HG02943 (cell line): ENCODE measurements around the gene CYB561D1.

ENCODE experiments used
- ATAC-seq: cut with Tn5 transposase; IDR thresholded peaks from one replicate; pipeline ENCODE4 v1.9.1; 2021; ENCODE audit warnings: mild to moderate bottlenecking, low read depth, moderate library complexity; ENCODE audit not compliant: unreplicated experiment

CYB561D1 gene

DNA sequence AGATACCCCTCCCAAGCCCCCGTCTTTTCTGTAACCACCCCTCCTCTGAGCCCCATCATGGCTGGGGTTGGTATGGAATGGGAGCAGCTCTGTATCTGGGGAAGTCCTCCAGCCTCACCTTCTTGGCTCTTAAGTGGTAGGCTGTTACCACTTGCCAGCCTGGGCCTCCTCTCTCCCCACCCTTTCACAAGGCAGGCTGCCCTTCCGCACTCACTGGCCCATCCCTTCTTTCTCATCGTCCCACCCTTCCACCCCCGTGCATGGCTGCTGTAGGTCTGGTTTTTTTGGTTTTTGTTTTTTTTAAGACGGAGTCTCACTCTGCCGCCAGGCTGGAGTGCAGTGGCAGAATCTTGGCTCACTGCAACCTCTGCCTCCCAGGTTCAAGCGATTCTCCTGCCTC, 5.2 kb downstream of the CYB561D1 start:
- no peak for ATAC-seq

DNA sequence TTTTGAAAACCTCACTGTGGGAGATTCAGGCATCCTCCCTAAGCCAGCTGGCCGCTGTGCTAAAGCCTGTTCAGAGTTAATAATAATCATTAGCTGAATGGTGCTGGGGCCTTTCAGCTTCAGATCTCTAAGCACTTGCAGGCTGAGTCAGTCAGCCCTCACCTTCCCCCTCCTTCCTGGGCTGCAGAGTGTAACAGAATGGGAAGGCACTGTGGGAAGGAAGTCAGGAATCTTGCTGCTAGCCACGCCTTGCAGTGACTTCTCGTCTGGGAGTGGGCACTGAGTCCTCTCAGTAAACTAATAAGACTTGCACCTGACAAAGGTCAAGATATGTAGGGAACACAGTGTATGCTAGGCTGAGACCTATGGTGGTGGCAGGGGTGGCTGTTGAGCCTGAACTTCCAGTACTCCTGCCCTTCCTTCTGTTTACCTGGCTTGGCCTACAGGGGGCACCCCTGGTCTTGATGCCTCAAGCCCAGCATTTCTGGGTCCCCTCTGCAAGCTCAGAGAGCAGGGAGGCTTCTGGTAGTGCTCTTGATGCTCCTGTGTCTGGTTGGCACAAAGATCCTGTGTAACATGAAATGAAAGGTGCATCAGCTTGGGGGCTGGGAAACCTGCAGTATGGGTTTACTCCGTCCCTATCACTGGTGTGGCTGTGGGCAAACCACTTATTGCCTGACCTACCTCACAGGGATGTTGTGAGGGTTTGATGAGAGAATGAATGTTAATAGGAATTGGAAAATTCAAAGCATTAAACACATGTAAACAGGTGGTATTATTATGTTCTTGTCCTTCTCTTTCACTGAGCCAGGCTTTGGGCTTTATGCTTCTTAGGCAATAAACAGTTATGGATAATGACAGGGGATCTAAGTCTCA, 6.0 kb downstream of the CYB561D1 start:
- no peak for ATAC-seq

DNA sequence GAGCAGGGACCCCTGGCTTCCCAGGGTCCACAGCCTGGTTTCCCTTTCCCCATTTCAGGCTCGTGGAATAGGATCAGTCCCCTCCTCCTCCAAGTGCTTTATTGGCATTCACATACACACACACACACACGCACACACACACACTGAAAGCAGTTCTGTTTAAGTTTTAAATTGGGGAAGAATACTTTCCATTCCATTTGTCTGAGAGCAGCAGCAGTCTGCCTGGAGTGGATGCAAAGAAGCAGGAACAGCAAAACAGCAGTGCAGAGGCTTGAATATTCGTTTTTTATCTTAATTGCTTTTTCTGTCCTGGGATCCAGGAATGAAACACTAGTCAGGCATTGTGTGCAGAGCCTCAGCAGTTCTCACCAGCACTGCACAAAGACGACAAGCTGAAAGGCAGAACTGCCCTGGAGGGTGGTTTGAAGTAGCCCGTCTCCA, 7.1 kb downstream of the CYB561D1 start:
- no peak for ATAC-seq

DNA sequence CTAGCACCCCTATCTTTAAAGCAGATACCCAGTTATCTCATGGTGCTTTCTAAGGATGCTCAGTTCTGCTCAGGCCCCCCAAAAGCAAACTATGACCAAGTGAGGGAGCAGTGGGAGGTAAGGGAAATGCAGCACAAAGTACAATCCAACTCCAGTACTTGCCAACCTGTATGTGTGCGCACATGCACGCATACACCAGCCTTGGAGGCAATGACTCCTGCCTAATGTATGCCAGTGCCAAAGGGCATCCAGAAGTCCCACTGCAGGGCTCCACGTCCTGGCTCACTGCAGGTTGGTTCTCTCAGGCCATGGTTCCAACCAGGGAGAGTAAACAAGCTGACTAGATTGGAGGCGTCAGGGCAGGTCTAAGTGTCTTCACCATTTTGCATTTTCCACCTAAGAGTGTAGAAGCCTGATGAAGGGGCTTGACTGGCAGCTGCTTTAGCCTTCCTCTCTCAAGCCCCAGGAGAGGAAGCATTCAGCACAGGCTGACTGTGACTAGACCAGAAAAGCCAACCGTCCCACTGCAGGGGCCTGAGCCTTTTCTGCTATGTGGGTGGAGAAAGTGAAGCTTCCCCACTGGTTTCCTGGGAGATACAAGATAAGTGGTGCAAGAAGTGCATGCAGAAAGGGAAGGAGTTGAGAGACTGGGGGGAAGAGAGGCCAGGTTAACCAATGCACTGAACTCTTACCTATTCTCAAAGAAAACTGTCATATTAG, 7.9 kb downstream of the CYB561D1 start:
- no peak for ATAC-seq

DNA sequence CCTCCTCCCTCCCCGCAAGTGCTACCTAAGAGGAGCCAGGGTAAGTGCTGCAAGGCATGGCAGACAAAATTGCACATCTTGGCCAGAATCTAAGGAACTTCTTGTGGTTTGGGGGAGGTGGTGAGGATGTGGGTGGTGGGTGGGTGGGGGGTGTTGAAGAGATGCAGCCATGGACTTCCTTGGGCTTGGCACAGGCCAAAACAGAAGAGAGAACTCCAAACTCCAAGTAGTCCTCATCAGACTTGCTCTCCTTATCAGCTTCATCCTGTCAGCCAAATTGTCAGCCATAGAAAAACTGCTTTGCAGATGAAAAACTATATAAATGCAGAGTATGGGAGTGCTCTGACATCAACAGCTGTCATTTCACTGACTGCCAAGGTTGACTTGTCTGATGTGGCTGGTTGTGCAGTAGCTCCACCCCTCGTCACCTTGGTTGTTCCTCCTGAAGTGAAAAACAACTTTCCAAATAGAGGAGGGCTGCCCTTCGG, 8.5 kb downstream of the CYB561D1 start:
- ATAC-seq = no peak

DNA sequence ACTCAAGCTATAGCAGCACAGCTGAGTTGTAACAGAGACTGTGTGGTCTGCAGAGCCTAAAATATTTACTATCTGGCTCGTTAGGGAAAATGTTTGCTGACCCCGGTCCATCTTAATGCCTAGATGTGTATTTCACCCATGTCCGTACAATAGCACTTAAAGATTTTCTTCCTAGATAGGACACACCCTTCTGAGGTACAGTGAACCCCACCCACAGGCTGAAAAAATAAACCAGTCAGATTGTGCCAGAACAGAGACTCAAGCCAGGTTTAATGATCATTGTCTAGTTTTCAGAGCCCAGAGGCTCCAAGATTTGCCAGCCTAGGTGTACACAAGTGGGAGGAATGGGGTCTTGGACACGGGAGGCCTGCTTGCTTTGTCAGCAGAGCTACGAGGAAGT, 10.0 kb downstream of the CYB561D1 start:
- no peak for ATAC-seq

DNA sequence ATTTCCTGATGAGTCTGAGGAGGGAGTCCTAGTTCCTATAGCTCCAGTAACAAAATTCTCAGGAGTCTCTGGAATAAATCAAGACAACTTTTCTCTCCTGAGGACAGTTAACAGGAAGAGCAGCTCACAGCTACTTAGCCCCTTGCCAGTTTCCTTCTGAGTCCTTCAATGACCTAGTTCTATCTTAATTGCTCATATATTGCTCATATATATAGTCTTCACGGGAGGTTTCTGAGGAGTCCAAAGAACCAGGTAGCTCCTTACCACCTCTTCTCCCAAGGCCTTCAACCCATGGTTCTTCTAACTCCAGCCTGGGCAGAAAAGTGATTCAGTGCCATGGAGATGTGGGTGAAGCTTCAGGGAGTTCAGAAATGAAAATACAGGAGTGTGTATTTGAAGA, 11.1 kb downstream of the CYB561D1 start:
- ATAC-seq = no peak

DNA sequence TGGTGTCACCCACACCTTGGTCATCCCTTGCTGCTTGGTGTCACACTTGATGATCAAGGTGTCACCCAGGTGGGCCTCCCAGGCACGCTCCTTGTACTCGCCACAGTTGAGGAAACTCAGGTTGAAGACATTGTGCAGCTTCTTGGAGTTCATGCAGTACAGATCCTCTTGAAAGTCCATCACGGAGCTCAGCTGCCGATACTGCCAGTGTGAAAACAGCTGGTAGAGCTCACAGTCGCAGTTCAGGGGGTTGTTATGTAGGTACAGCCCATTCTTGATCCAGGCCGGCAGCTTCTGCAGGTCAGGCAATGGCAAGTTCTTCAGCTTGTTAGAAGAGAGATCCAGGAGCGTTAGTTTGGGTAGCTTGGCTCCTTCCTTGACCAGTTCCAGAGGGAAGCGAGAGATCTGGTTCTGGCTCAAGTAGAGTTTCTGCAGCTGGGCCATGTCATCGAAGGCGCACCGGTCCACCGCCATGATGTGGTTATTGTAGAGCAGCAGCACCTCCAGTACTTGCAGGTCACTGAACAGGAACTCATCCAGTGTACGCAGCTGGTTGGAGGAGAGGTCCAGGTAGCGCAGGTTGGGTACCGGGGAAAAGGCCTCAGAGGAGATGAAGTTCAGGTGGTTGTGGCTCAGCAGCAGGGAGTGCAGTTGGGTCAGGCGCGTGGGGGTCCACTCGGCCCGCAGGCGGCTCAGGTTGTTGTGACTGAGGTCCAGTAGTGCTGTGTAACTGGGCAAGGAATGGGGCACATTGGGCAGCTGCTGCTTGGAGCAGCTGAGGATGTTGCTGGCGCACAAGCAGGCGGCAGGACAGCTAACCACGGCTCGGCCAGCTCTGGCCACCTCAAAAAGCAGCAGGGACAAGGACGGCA, 14.3 kb downstream of the CYB561D1 start:
- no peak for ATAC-seq

DNA sequence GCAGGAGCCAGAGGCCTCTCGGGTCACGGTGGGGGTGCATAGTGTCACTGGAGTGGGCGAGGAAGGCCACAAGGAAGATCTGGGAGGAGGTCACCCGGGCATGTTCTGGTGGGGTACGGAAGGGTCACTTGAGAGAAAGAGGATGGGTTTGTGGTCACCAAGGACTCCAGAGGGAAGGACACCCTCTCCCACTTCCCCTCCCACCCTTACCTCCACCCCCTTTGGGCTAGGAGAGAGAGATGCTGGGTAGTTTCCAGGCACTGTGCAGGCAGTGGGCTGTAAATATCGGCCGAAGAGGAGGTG, 14.9 kb downstream of the CYB561D1 start:
- ATAC-seq = no peak

DNA sequence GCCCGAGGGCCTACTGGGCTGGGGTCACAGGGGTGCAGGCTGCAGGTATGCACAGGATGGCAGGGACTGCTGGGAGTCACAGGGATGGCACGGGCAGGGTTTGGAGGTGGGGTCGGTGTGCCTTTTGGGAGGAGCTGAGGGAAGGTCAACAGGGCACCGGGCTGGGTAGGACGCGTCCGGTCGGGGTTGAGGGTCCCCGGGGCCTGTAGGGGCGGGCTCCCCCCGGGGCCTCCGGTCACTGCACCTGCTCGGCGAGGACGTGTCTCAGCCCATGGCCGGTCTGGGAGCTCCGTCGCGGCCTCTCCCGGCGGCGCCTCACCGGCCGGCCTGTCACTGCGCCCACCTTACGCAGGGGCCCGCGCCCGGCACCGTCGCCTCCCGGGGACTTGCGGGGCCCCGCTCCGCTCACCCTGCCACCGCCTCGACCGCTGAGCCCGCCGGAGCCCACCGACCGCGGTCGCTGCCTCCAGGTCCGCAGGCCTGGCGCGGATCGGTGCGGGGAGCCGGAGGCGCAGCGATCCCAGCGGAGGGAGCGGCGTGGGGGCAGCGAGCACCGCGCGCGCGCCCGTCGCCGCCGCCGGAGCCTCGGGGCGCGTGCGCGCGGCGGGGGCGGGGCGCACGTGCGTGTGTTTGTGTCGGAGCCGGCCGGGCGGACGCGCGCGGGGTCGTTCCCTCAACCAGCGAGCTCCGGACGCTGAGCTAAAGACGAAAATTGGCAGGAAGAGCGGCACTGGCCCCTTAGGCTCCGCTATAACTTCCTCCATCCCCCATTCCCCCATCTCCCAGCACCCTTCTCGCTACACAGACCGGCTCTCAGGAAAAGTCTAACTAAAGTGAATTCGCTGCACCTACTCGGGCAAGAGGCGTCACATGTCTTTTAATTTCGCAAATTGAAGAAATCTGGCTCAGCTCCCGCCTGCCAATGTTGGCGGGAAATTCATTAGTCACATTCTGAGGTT, 15.6 kb downstream of the CYB561D1 start, which contains the start of gene AMIGO1:
Gene AMIGO1 (minus strand): TSS at position 552 of the 959 bp plus-strand sequence. CDS start 815 bp downstream, outside the sequence.
- ATAC-seq = no peak

DNA sequence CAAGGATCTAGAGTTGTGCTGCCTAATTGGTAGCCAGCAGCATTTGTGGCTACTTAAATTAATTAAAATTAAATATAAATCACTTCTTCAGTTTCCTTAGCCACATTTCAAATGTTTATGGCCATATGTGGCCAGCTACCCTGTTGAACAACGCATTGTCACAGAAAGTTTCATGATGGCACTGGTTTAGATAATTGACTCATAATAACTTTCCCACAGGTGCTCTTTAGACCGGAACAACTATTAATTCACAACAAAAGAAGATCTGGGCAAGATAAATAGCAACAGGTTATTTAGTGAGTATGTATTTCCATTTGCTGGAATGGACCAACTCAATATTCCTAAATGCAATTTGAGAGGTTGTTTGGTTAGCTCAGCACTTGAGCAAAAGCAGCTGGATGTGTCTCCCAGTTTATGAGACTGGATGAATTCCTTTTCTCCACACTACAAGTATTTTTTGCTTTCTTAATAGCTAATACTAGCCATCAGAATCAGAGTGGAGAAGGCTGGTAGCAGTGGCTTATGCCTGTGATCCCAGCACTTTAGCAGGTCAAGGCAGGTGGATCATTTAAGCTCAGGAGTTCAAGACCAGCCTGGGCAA, 19.3 kb downstream of the CYB561D1 start:
- ATAC-seq = no peak

DNA sequence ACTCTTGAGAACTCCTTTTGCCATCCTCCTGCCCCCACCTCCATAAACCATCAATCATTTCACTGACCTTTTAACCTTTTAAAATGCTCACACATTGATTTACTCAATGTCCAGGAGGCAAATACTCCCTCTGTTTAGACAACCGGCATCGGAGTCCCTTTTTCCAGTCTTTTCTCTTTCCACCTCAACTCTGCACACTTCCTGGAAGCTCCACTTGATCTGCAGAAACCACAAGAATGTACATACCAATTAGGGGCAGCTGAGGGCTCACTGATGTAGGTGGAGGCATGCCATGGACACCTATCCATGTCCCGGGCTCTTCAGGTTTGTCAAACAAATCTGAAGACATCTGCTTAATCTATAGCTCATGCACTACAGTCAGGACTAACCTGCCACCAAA, 21.0 kb downstream of the CYB561D1 start:
- no peak for ATAC-seq

DNA sequence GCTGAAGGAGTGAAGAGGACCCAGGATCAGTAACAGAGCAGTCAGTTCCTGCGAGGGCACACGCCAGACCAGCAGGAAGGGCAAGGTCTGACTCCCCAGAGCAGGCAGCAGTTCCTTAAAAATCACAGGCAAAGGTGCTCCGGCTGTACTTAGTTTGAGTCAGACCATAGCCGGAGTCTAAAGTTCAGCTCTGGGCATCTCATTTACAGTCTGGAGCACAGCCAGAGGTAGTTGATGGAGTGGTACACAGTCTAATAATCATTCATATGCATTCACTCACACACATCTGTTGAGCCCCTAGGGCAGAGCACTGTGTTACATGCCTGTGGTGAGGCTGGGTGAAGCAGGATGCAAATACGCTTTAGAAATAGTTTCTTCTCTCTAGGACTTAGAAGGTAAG, 23.0 kb downstream of the CYB561D1 start:
- ATAC-seq = no peak

DNA sequence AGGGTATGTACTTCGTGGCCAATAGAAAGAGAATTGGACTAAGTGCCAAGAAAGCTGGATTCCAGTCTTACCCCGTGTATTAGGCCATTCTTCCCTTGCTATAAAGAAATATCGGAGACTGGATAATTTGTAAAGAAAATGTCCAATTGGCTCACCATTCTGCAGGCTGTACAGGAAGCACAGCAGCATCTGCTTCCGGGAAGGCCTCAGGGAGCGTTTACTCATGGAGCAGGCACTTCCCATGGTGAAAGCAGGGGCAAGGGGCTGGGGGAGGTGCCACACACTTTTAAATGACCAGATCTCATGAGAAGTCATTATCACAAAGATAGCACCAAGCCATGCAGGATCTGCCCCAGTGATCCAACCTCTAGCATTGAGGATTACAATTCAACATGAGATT, 23.4 kb downstream of the CYB561D1 start:
- ATAC-seq = no peak

DNA sequence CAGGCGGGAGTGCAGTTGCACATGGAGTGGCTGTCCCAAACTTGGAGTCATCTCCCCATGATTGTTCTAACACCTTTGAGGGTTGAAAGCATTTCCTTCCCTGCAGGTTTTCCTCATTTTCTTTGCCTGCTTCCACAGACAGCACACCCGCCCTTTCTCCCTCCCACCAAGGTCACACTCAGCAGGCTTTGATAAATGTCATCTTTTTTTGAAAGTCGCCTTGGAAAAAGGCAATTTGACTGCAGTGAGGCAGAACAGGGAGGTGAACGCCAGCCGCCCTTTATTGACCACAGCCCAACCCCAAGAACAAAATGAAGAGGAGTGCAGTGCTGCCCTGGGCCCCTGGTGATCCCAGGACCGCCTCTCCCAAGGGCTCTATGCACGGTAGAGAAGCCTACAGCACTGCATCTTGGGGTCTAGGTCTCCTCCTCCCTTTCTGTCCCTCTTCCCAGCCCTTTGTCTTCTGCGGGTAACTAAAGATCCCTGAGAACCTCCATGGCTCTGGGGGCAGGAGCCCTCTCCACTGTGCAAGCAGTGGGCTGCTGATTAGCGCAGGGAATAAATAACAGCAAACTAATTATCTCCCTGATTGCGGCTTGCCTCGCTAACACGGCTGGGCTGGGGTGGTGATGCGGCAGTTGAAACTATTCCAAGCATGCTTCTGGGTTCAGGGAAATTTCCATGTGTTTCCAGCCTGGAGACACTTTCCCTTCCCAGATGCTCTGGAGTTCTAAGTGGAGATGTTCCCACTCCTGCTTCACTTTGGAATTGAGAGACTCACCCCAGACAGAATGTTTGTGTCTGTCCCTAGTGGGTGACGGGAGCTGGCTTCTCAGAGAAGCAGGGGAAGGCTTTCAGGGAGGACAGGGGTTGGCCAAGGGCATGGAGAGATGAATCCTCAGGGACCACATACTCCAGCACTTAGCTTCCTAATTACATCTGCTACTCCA, 27.4 kb downstream of the CYB561D1 start:
- no peak for ATAC-seq

DNA sequence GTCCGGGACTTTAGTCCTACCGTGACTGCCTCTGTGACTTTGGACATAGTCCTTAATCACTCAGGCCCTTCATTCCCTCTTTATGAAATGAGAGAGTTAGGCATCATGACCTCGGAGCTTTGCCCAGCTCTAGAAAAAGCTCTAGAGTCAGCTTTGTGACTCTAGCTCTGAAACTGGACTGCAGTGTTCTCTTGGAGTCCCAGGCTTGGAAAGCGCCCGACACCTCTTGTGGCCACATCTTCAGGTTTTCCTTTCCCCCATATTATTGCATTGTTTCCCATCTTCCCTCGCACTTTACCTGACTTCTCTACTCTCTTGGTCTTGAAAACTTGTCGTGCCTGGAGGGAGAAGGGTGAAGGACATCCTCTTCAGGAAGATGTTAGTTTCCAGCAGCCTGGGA, 28.1 kb downstream of the CYB561D1 start:
- ATAC-seq = no peak

DNA sequence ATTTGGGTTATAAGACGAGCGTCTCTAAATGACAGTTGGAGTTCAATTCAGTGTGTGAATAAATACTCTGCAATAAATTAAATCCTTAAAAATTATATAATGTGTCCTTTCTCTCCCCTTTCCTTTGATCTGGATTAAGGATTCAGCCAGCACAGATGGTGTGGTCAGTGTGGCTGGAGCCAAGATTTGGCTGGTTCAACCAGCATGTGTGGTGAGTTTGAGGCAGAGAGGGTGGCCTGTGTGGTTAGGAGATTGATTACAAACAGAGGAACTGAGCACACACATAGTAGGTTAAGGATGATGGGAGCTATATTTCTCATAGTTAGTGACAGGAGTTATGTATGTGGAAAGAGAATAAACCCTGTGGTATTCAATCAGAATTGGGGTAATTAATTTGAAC, 29.8 kb downstream of the CYB561D1 start:
- no peak for ATAC-seq

DNA sequence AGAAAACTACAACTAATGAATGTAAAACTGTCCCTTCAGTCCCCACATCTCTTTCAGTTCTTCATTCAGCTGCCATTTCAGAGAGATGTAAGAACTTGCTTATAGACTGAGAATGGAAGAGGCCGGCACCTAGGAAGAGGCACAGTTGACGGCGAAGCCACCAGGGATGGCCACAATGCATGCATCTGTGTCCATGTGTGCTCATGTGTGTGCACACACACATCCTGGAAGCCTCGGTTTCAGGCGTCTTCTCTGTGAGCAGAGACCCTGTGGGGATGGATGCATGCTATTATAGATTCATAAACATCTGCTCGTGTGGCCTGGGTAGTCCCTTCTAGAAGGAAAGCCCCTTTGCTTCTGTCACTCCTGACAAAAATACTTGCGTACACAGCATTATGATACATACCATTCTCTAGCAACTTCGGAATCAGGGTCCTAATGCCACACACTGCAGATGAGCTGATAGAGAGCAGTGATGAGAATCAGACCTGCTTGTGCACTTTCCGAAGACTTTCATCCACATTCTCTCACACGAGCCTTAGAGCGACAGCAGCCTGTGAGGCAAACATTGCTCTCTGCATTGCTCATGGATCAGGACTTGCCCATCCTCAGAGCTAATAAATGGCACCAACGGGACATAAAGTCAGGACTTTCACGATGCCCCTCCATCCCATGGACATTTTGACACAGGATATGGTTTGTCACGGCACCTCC, 33.4 kb downstream of the CYB561D1 start:
- no peak for ATAC-seq
